A673 (cell line): ENCODE data around the gene FSTL5. TPM values are rescaled to one million over a fixed set of nuclear protein-coding genes. Genes with fewer than 3 reads are reported as not detected.

Experiments
- BruUV-seq: library from RNA; stranded (reverse); fragments of 400-500 nt; replicated peaks from 2 replicates; lab custom pipeline; 2021; lab: Mats Ljungman, UMichigan
- CTCF ChIA-PET: fragments of 300-600 bp; sonication (Branson Sonifier 250); formaldehyde crosslinking; loops from one replicate; lab custom pipeline; 2022; ENCODE audit warnings: antibody characterized with exemption; lab: Charles Lee
- POLR2A ChIA-PET: fragments of 300-600 bp; sonication (Branson Sonifier 250); formaldehyde crosslinking; loops from one replicate; lab custom pipeline; 2022; ENCODE audit warnings: antibody characterized with exemption; ENCODE audit not compliant: low non-redundant PET; lab: Charles Lee
- DNase-seq: peaks from one replicate; pipeline ENCODE4 v3.0.0-alpha.2; 2015; ENCODE audit warnings: low spot score
- H3K27ac ChIP-seq: fragments of 200-600 bp; sonication (generic); 2 replicates; pipeline ENCODE4 v1.5.1; 2016; ENCODE audit warnings: mixed run types, low read depth, mild to moderate bottlenecking, mixed read lengths, antibody characterized with exemption, low read length; ENCODE audit not compliant: poor library complexity, severe bottlenecking
- H3K27me3 ChIP-seq: fragments of 200-600 bp; sonication (generic); replicated peaks from 2 replicates; pipeline ENCODE4 v1.6.1; 2017; ENCODE audit warnings: mixed run types, low read depth, mild to moderate bottlenecking, mixed read lengths, antibody characterized with exemption, low read length; ENCODE audit not compliant: insufficient read depth, poor library complexity
- H3K36me3 ChIP-seq: fragments of 200-600 bp; sonication (generic); 2 replicates; pipeline ENCODE4 v1.6.1; 2016; ENCODE audit warnings: mixed run types, mild to moderate bottlenecking, mixed read lengths, antibody characterized with exemption, low read length; ENCODE audit not compliant: insufficient read depth, poor library complexity, severe bottlenecking
- H3K4me1 ChIP-seq: fragments of 200-600 bp; sonication (generic); 2 replicates; pipeline ENCODE4 v1.6.1; 2017; ENCODE audit warnings: mixed run types, mild to moderate bottlenecking, mixed read lengths, antibody characterized with exemption, low read length; ENCODE audit not compliant: insufficient read depth, poor library complexity, severe bottlenecking
- H3K4me3 ChIP-seq: fragments of 200-600 bp; sonication (generic); 2 replicates; pipeline ENCODE4 v1.5.1; 2016; ENCODE audit warnings: low read depth, mixed run types, mild to moderate bottlenecking, mixed read lengths, low read length; ENCODE audit not compliant: poor library complexity, severe bottlenecking
- H3K9me3 ChIP-seq: fragments of 200-600 bp; sonication (generic); 2 replicates; pipeline ENCODE4 v1.6.1; 2016; ENCODE audit warnings: mixed run types, low read depth, mild to moderate bottlenecking, mixed read lengths, antibody characterized with exemption, low read length; ENCODE audit not compliant: poor library complexity, severe bottlenecking
- EZH2 ChIP-seq: fragments of 200-600 bp; sonication (generic); IDR thresholded peaks from 2 replicates; pipeline ENCODE4 v1.6.1; 2017; ENCODE audit warnings: borderline replicate concordance, low read depth, mild to moderate bottlenecking, mixed read lengths, antibody characterized with exemption, low read length; ENCODE audit not compliant: poor library complexity, severe bottlenecking
- intact Hi-C: fragments of 100-400 bp; cut with micrococcal nuclease; formaldehyde crosslinking; loops from one replicate; pipeline ENCODE4 v1.10.0; 2022; ENCODE audit not compliant: unreplicated experiment
- total RNA-seq: library from RNA; stranded (reverse); gene quantifications from 2 replicates; pipeline ENCODE4 v1.2.3, GENCODE V29; 2021
- TF ChIP-seq, protein P1 (sequence below): fragments of 300-800, 200-600 bp; sonication (generic); conservative IDR thresholded peaks from 2 replicates; pipeline ENCODE4 v1.5.1; 2017; ENCODE audit warnings: low read depth, mild to moderate bottlenecking, antibody characterized with exemption, low read length, moderate library complexity, mixed read lengths

FSTL5 gene
- total RNA-seq, 1 experiment from 2014 or later = 0.15 TPM

DNA sequence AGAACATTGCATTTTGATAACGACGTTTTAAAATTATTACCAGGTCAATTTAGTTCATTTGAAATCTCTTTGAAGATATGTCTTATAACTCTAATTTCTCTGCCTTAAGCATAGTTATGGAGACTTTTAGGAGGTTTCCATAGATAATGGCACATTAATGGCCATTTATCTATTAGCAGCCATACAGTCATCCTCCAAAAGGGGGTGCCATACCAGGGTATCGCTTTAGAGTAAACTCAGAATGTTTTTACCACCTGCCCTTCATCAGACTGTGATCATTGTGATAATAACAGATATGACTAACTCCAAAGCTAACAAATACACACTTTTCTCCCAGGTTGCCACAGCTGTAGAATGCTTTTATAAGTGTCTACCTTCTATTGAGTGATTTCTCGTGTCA lies 461.5 kb downstream of the FSTL5 start:
- intact Hi-C loops = no loop called here
- no peaks in the 10 kb centered on the region for H3K36me3 ChIP-seq
- no peak overlapping the region for H3K27ac ChIP-seq
- no peaks in the 10 kb centered on the region for H3K27me3 ChIP-seq
- no TSS peak for BruUV-seq
- CTCF ChIA-PET = no interaction called here
- no peaks in the 10 kb centered on the region for H3K9me3 ChIP-seq
- no peak for TF ChIP-seq EZH2
- TF ChIP-seq, protein P1, sequence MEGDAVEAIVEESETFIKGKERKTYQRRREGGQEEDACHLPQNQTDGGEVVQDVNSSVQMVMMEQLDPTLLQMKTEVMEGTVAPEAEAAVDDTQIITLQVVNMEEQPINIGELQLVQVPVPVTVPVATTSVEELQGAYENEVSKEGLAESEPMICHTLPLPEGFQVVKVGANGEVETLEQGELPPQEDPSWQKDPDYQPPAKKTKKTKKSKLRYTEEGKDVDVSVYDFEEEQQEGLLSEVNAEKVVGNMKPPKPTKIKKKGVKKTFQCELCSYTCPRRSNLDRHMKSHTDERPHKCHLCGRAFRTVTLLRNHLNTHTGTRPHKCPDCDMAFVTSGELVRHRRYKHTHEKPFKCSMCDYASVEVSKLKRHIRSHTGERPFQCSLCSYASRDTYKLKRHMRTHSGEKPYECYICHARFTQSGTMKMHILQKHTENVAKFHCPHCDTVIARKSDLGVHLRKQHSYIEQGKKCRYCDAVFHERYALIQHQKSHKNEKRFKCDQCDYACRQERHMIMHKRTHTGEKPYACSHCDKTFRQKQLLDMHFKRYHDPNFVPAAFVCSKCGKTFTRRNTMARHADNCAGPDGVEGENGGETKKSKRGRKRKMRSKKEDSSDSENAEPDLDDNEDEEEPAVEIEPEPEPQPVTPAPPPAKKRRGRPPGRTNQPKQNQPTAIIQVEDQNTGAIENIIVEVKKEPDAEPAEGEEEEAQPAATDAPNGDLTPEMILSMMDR = peak; percentile 39; the same call in 1 of the 2 replicates
- no peaks in the 10 kb centered on the region for H3K4me1 ChIP-seq
- POLR2A ChIA-PET = no interaction called here
- no peak for DNase-seq
- H3K4me3 ChIP-seq = no peak overlapping the region

DNA sequence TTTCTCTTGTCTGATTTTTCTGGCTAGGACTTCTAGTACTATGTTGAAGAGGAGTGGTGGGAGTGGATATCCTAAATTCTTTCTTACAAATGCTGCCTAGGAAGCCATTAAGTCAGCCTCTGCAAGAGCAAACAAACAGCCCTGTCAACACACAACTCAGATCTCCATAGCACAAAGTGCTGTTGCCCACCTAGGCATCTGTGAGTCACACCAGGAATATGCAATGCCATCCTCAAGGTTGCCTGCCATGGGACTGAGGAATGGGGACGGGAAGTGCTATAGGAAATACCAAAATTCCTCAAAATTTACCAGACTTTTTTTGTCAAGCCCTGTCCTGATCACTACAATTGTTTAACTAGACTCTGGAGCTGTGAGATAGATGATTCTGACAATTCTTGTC lies 466.9 kb downstream of the FSTL5 start:
- no peaks in the 10 kb centered on the region for H3K36me3 ChIP-seq
- CTCF ChIA-PET = no interaction called here
- no peaks in the 10 kb centered on the region for H3K9me3 ChIP-seq
- DNase-seq = no peak
- H3K4me3 ChIP-seq = no peak overlapping the region
- no peaks in the 10 kb centered on the region for H3K27me3 ChIP-seq
- POLR2A ChIA-PET = no interaction called here
- TF ChIP-seq, protein P1 = no peak
- TF ChIP-seq EZH2 = no peak
- intact Hi-C loops = no loop called here
- H3K4me1 ChIP-seq = no peaks in the 10 kb centered on the region
- H3K27ac ChIP-seq = no peak overlapping the region
- no TSS peak for BruUV-seq

DNA sequence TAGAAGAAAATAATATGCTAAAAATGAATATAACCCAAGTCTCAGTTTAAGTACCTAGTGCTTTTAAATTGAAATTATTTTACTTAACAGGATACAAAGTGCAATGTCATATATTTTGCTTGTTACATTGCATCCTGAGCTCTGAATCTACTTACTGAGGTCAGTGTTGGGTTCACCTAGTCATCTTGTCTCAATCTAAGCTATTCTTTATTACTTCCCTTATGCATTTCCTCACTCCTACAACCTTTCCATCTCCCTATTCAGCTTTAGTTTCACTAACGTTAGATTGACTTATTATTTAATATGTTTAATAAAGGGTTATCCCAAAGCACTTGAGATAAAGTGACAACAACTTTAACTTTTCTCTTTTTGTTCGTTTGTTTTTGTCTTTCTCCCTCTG lies 483.7 kb downstream of the FSTL5 start:
- no peak for TF ChIP-seq EZH2
- TF ChIP-seq, protein P1 = no peak
- BruUV-seq = no TSS peak
- Histone ChIP-seq H3K27ac (no peak overlapping the region), H3K4me3 (no peak overlapping the region), H3K9me3 (no peaks in the 10 kb centered on the region), H3K36me3 (no peaks in the 10 kb centered on the region), H3K27me3 (no peaks in the 10 kb centered on the region), H3K4me1 (no peaks in the 10 kb centered on the region)
- intact Hi-C loops = no loop called here
- CTCF ChIA-PET = no interaction called here
- POLR2A ChIA-PET = no interaction called here
- no peak for DNase-seq
